G401.6 (cell line): ENCODE results near the gene ARID1A.
"Not testable (repeated sequence)": the region's sequence is repeated elsewhere in the genome, so short reads cannot be mapped to it uniquely, and the experiment has no call there.

ENCODE experiments used
- FAIRE-seq: peaks from 2 replicates; lab custom pipeline; 2012; peaks lifted over from hg19 to GRCh38; lab: Jason Lieb, UNC

The ARID1A gene

GRCh38 chr1:26788515-26788785 lies 92.6 kb downstream of the ARID1A start:
- no peak for FAIRE-seq

- FAIRE-seq, result peak; percentile 93
Observed at GRCh38 chr1:26788836-26789611, 93.2 kb downstream of the ARID1A start.

GRCh38 chr1:26789612-26789865 lies 93.7 kb downstream of the ARID1A start:
- no peak for FAIRE-seq

- FAIRE-seq, result no peak
Observed at GRCh38 chr1:26789931-26790330, 94.1 kb downstream of the ARID1A start.

GRCh38 chr1:26790551-26790953 lies 94.7 kb downstream of the ARID1A start:
- FAIRE-seq, result no peak

GRCh38 chr1:26791148-26791547 lies 95.3 kb downstream of the ARID1A start:
- FAIRE-seq, result no peak

GRCh38 chr1:26791626-26792025 lies 95.8 kb downstream of the ARID1A start:
- no peak for FAIRE-seq

GRCh38 chr1:26792924-26793323 lies 97.1 kb downstream of the ARID1A start:
- FAIRE-seq, result no peak

GRCh38 chr1:26794391-26794790 lies 98.6 kb downstream of the ARID1A start:
- no peak for FAIRE-seq

GRCh38 chr1:26797627-26798026 lies 101.8 kb downstream of the ARID1A start:
- FAIRE-seq, result no peak

GRCh38 chr1:26799479-26800142 lies 103.8 kb downstream of the ARID1A start:
- peak; percentile 41 for FAIRE-seq

- not testable (repeated sequence) for FAIRE-seq
Observed at GRCh38 chr1:26803932-26804331, 108.1 kb downstream of the ARID1A start.

GRCh38 chr1:26810105-26810504 lies 114.3 kb downstream of the ARID1A start:
- peak; percentile 92 for FAIRE-seq

- FAIRE-seq, result no peak
Observed at GRCh38 chr1:26811057-26811456, 115.2 kb downstream of the ARID1A start.

- FAIRE-seq, result no peak
Observed at GRCh38 chr1:26811708-26812107, 115.9 kb downstream of the ARID1A start.

GRCh38 chr1:26814377-26814776 lies 118.6 kb downstream of the ARID1A start:
- FAIRE-seq, result no peak

- FAIRE-seq, result no peak
Observed at GRCh38 chr1:26814893-26815292, 119.1 kb downstream of the ARID1A start.

- no peak for FAIRE-seq
Observed at GRCh38 chr1:26820784-26821269, 125.0 kb downstream of the ARID1A start.

GRCh38 chr1:26822737-26823395 lies 127.1 kb downstream of the ARID1A start:
- FAIRE-seq, result no peak

GRCh38 chr1:26824731-26825130 lies 128.9 kb downstream of the ARID1A start:
- no peak for FAIRE-seq

GRCh38 chr1:26826261-26827105 lies 130.7 kb downstream of the ARID1A start, which contains the start of gene ZDHHC18:
Gene ZDHHC18 (plus strand): TSS chr1:26826688. CDS start chr1:26826805, 117 bp downstream.
- no peak for FAIRE-seq

GRCh38 chr1:26827106-26827604 lies 131.3 kb downstream of the ARID1A start:
- no peak for FAIRE-seq
